Measurements from ENCODE around the gene CDH20. TPM values are rescaled to one million over a fixed set of nuclear protein-coding genes. Genes with fewer than 3 reads are reported as not detected.

Gene CDH20
- total and polyA plus RNA-seq, 10 donors = 0.04 to 0.05 TPM; not detected in 8

- Histone ChIP-seq H3K36me3 (no peaks in the 10 kb centered on the region), H3K9me3 (no peaks in the 10 kb centered on the region), H3K27ac (no peak overlapping the region), H3K4me3 (no peak overlapping the region), H3K27me3 (replicated peaks in 1 of 7) (no peaks in the 10 kb centered on the region), H3K4me1 (no peaks in the 10 kb centered on the region)
- WGBS, 5 donors = 73 to 84% (median 76%) methylated on average over 5 of the region's 5 CpGs
- intact Hi-C loops (cut with DNase I; ENCODE audit: low total_unique reads) = no loop called here
- TF ChIP-seq POLR2A (IDR thresholded peaks at IDR 0.05) = no peak
- TF ChIP-seq, protein P1, sequence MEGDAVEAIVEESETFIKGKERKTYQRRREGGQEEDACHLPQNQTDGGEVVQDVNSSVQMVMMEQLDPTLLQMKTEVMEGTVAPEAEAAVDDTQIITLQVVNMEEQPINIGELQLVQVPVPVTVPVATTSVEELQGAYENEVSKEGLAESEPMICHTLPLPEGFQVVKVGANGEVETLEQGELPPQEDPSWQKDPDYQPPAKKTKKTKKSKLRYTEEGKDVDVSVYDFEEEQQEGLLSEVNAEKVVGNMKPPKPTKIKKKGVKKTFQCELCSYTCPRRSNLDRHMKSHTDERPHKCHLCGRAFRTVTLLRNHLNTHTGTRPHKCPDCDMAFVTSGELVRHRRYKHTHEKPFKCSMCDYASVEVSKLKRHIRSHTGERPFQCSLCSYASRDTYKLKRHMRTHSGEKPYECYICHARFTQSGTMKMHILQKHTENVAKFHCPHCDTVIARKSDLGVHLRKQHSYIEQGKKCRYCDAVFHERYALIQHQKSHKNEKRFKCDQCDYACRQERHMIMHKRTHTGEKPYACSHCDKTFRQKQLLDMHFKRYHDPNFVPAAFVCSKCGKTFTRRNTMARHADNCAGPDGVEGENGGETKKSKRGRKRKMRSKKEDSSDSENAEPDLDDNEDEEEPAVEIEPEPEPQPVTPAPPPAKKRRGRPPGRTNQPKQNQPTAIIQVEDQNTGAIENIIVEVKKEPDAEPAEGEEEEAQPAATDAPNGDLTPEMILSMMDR (IDR thresholded peaks at IDR 0.05 in 8 of 11, conservative IDR thresholded peaks at IDR 0.05 in 3 of 11) = no peak
- no peak for TF ChIP-seq POLR2AphosphoS5 (IDR thresholded peaks at IDR 0.05)
- no peak for DNase-seq
These were observed 110.0 kb downstream of the CDH20 start for GRCh38 chr18:61443081-61443725.

DNA sequence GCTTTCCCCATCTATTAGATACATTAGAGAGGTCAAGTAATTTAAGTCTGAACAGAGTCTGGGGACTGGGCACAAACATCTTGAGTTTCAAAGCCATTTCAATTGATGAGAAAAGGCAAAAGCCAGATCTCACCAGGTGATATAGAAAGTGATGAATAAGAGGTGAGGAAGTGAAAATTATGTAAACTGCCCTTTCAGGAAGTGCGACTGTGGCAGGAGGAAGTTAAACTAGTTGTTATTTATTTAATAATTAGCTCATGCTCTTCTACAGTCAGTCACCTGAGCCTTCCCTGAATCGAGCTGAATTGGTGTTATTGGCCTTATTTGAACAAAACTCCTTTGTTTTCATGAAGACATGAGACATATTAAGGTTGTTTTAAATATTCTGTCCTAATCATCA is 115.1 kb downstream of the CDH20 start:
- 25 to 41% (median 37%) methylated on average over 2 of the region's 2 CpGs for WGBS, 5 donors
- no peak overlapping the region for H3K4me3 ChIP-seq
- H3K27ac ChIP-seq = no peak overlapping the region
- DNase-seq = no peak
- no peaks in the 10 kb centered on the region for H3K36me3 ChIP-seq
- intact Hi-C loops (cut with DNase I; ENCODE audit: low total_unique reads) = no loop called here
- H3K4me1 ChIP-seq = no peaks in the 10 kb centered on the region
- H3K9me3 ChIP-seq = no peaks in the 10 kb centered on the region
- no peaks in the 10 kb centered on the region for H3K27me3 ChIP-seq (replicated peaks in 1 of 7)
- no peak for TF ChIP-seq POLR2AphosphoS5 (IDR thresholded peaks at IDR 0.05)
- TF ChIP-seq, protein P1 (IDR thresholded peaks at IDR 0.05 in 8 of 11, conservative IDR thresholded peaks at IDR 0.05 in 3 of 11) = no peak
- TF ChIP-seq POLR2A (IDR thresholded peaks at IDR 0.05) = no peak

DNA sequence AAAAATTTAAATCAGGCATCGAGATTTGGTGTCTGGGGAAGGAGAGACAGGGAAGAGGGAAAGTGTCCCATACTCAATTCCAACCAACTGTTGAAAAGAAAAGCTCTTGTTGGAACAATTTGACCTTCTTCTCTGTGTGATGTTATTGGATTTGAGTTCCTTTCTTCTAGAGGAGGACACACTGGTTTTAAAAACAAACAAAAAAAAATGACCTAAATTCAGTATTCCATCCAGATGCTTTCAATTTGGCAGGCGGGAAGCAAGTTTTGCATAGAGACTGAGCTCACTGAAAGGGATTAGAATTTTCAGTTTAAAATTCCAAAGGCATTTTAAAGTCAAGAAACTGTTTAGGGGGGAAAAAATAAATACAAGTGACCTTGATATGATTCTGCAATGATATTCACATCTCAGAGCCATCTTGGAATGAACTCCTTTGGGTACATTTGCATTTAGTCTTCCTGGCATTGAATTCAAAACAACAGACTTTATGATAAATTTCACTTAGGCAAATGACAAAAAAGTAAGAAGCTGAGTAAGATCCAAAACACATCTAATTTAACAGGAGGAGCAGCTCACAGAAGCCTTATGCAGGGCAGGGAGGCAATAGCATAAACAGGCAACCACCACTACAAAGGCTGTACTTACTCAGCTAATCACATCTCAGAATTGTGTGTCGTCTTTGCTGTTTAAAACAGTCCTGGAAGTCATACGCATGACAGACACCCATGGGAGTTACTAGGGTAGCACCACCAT is 126.8 kb downstream of the CDH20 start:
- H3K4me3 ChIP-seq = no peak overlapping the region
- DNase-seq = no peak
- no peak overlapping the region for H3K27ac ChIP-seq
- H3K9me3 ChIP-seq = peaks cover 0 to 6% (median 0%) of the 10 kb centered on the region in 8 donors
- H3K4me1 ChIP-seq = no peaks in the 10 kb centered on the region
- TF ChIP-seq, protein P1 (IDR thresholded peaks at IDR 0.05 in 8 of 11, conservative IDR thresholded peaks at IDR 0.05 in 3 of 11) = no peak
- TF ChIP-seq POLR2A (IDR thresholded peaks at IDR 0.05) = no peak
- TF ChIP-seq POLR2AphosphoS5 (IDR thresholded peaks at IDR 0.05) = no peak
- no peaks in the 10 kb centered on the region for H3K36me3 ChIP-seq
- H3K27me3 ChIP-seq (replicated peaks in 1 of 7) = peaks cover 0 to 4% (median 0%) of the 10 kb centered on the region in 7 donors
- intact Hi-C loops (cut with DNase I; ENCODE audit: low total_unique reads) = no loop called here
- 71 to 86% (median 76%) methylated on average over 4 of the region's 4 CpGs for WGBS, 5 donors

GRCh38 chr18:61464551-61465142 is 131.4 kb downstream of the CDH20 start:
- Histone ChIP-seq H3K9me3 (peaks cover 0 to 6% (median 0%) of the 10 kb centered on the region in 8 donors), H3K4me1 (no peaks in the 10 kb centered on the region), H3K36me3 (no peaks in the 10 kb centered on the region), H3K4me3 (no peak overlapping the region), H3K27me3 (replicated peaks in 1 of 7) (peaks cover 0 to 4% (median 0%) of the 10 kb centered on the region in 7 donors), H3K27ac (no peak overlapping the region)
- DNase-seq = no peak
- WGBS, 5 donors = 54 to 76% (median 75%) methylated on average over 1 of the region's 1 CpG
- intact Hi-C loops (cut with DNase I; ENCODE audit: low total_unique reads) = no loop called here
- no peak for TF ChIP-seq POLR2A (IDR thresholded peaks at IDR 0.05)
- TF ChIP-seq POLR2AphosphoS5 (IDR thresholded peaks at IDR 0.05) = no peak
